Raji (cell line): ENCODE measurements around the gene NAT14.

Experiments used
- POLR2A ChIP-seq: IDR thresholded peaks from 2 replicates; pipeline ENCODE4 v1.6.1; 2011; ENCODE audit warnings: low read depth, low read length, control low read depth; ENCODE audit not compliant: insufficient read depth

NAT14 gene

GRCh38 chr19:55461259-55461973 is 23.6 kb upstream of the NAT14 start, which contains the start of gene ISOC2:
ISOC2 (minus strand) TSS chr19:55461642; CDS start chr19:55456486, 5,156 bp downstream.
- peak; percentile 71 for TF ChIP-seq POLR2A

- peak; percentile 59 for TF ChIP-seq POLR2A
Measured at GRCh38 chr19:55461974-55462626, 22.9 kb upstream of the NAT14 start.

DNA sequence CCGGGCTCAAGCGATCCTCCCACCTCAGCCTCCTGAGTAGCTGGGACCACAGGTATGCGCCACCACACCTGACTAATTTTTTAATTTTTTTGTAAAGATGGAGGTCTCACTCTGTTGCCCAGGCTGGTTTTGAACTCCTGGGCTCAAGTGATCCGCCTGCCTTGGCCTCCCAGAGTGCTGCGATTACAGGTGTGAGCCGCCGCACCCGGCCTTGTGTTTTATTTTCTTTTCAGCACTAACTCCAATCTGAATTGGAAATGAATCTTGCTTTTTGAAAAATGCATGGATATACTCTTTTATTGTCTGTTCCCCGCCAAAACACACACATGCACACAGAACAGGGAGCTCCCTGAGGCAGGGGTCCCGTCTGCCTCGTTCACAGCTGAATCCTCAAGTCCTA is 22.3 kb upstream of the NAT14 start:
- no peak for TF ChIP-seq POLR2A

DNA sequence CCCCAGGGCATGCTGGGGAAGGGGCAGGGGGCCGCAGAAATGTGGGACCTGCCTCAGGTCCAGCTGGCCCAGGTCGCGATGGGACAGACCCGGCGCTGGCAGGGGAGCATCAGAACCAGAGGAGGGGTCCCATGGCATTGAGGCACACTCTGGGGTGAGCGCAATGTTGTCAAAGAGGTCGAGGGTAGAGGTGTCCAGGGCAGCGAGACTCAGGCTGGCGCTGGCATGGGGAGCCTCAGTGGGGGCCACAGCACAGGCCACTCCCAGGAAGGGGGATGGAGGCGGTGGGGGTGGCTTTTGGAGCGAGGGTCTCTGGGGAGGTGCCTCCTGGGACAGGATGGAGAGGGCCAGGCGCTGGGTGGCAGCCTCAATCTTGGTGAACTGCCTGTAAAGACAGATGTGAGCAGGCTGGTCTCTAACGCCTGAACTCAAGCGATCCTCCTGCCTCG is 21.4 kb upstream of the NAT14 start:
- TF ChIP-seq POLR2A, result no peak

GRCh38 chr19:55464039-55464661 is 20.8 kb upstream of the NAT14 start:
- TF ChIP-seq POLR2A, result no peak

GRCh38 chr19:55464662-55465054 is 20.3 kb upstream of the NAT14 start, which contains the start of gene C19orf85:
C19orf85 (minus strand) TSS chr19:55464751; CDS start chr19:55464554, 197 bp downstream.
- TF ChIP-seq POLR2A, result no peak

GRCh38 chr19:55465460-55466240 is 19.3 kb upstream of the NAT14 start:
- TF ChIP-seq POLR2A, result no peak

GRCh38 chr19:55466241-55466614 is 18.8 kb upstream of the NAT14 start:
- TF ChIP-seq POLR2A, result no peak

DNA sequence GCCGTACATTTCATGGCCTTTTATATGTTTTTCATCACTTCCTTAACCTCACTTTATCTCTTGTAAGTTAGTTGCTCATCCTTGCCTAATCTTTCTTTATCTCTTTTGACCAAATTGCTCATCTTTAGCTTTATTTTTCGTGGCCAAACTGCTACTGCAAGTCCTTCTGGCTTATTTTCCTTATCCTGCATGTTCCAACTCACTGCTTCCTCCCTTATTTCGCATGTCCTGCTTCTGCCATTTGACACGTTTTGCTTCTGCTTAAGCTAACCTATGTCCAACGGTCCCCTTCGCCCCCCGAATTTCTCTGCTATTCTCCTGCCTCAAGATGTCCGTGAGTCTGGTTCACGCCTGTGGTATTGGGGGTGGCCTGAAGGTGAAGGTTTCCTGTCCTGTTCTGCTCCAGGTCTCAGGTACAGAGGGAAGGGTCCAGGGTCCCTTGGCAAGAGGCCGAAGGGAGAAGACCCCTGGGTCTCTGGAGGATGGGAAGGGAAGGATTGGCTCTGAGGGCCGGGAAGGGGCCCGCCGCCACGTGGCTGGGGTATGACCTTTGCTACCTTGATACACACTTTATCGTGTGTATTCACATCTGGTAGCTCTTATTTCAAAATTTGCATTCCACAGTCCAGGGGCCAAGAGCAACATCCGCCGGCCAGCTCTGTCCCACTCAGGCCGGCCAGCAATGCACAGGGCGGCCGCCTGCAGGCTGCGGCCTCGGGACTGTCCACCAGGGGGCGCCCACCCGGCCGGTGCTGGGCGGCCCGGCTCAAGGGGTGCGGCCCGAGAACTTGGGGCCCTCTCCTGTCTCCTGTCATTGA is 17.5 kb upstream of the NAT14 start:
- no peak for TF ChIP-seq POLR2A

GRCh38 chr19:55468054-55468393 is 17.0 kb upstream of the NAT14 start:
- TF ChIP-seq POLR2A, result no peak

- TF ChIP-seq POLR2A, result no peak
Measured at GRCh38 chr19:55471266-55471665, 13.7 kb upstream of the NAT14 start.

- TF ChIP-seq POLR2A, result no peak
Measured at GRCh38 chr19:55472463-55472862, 12.5 kb upstream of the NAT14 start.

GRCh38 chr19:55473225-55474012 is 11.6 kb upstream of the NAT14 start:
- no peak for TF ChIP-seq POLR2A
